Cerebellar cortex (tissue), 1 donor: ENCODE measurements around the gene SPOP.
"Not testable (repeated sequence)": the region's sequence is repeated elsewhere in the genome, so short reads cannot be mapped to it uniquely, and the experiment has no call there.

ENCODE experiments used
- DNase-seq: peaks from one replicate; pipeline ENCODE4 v3.0.0-alpha.2; 2015; ENCODE audit warnings: low spot score

SPOP gene

GRCh38 chr17:49677933-49678847, at the start of gene SPOP:
Gene SPOP, minus strand, starts transcription at chr17:49678097. Its CDS starts 55,287 bp downstream, at chr17:49622810.
- peak; percentile 100 for DNase-seq

- DNase-seq, result no peak
These were observed 49.5 kb upstream of the SPOP start for GRCh38 chr17:49727380-49727779.

GRCh38 chr17:49725452-49726130, 47.7 kb upstream of the SPOP start:
- DNase-seq, result no peak

GRCh38 chr17:49724552-49724951, 46.7 kb upstream of the SPOP start:
- DNase-seq, result not testable (repeated sequence)

- no peak for DNase-seq
These were observed 45.5 kb upstream of the SPOP start for GRCh38 chr17:49723423-49723822.

- no peak for DNase-seq
These were observed 44.2 kb upstream of the SPOP start for GRCh38 chr17:49722066-49722465.

- DNase-seq, result peak; percentile 96
These were observed 39.5 kb upstream of the SPOP start for GRCh38 chr17:49717371-49717861.

- no peak for DNase-seq
These were observed 38.9 kb upstream of the SPOP start for GRCh38 chr17:49716668-49717364.

- peak; percentile 23 for DNase-seq
These were observed 37.9 kb upstream of the SPOP start for GRCh38 chr17:49715717-49716279.

- no peak for DNase-seq
These were observed 37.3 kb upstream of the SPOP start for GRCh38 chr17:49715216-49715615.

GRCh38 chr17:49708515-49709183, 30.8 kb upstream of the SPOP start:
- peak; percentile 69 for DNase-seq

GRCh38 chr17:49707608-49708514, 30.0 kb upstream of the SPOP start, which contains the start of gene SLC35B1:
Gene SLC35B1, minus strand, starts transcription at chr17:49707964. Its CDS starts 131 bp downstream, at chr17:49707833.
- peak; percentile 99 for DNase-seq

- DNase-seq, result no peak
These were observed 29.3 kb upstream of the SPOP start for GRCh38 chr17:49707246-49707607.

GRCh38 chr17:49705254-49705653, 27.4 kb upstream of the SPOP start:
- DNase-seq, result no peak

GRCh38 chr17:49703557-49704277, 25.8 kb upstream of the SPOP start:
- peak; percentile 92 for DNase-seq

GRCh38 chr17:49700960-49701359, 23.1 kb upstream of the SPOP start:
- no peak for DNase-seq

- DNase-seq, result no peak
These were observed 22.2 kb upstream of the SPOP start for GRCh38 chr17:49699966-49700575.

GRCh38 chr17:49698005-49698404, 20.1 kb upstream of the SPOP start:
- DNase-seq, result no peak

GRCh38 chr17:49696233-49696761, 18.4 kb upstream of the SPOP start:
- no peak for DNase-seq
